Measurements from ENCODE around the gene L3MBTL4.
"Not testable (repeated sequence)": the region's sequence is repeated elsewhere in the genome, so short reads cannot be mapped to it uniquely, and the experiment has no call there.

L3MBTL4 gene

GRCh38 chr18:6203791-6204190 is 210.9 kb downstream of the L3MBTL4 start:
- no peak for FAIRE-seq
- no peak for TF ChIP-seq CTCF (IDR thresholded peaks at IDR 0.05; ENCODE audit: insufficient read depth, missing control alignments)
- DNase-seq (ENCODE audit: insufficient read length, low spot score), result no peak

GRCh38 chr18:6202861-6203260 is 211.8 kb downstream of the L3MBTL4 start:
- FAIRE-seq (no peak), DNase-seq (ENCODE audit: insufficient read length, low spot score) (no peak)
- no peak for TF ChIP-seq CTCF (IDR thresholded peaks at IDR 0.05; ENCODE audit: insufficient read depth, missing control alignments)

- no peak for DNase-seq (ENCODE audit: insufficient read length, low spot score)
- FAIRE-seq, result no peak
- TF ChIP-seq CTCF (IDR thresholded peaks at IDR 0.05; ENCODE audit: insufficient read depth, missing control alignments), result no peak
Observed at GRCh38 chr18:6200204-6200774, 214.4 kb downstream of the L3MBTL4 start.

GRCh38 chr18:6199777-6200176 is 214.9 kb downstream of the L3MBTL4 start:
- DNase-seq (ENCODE audit: insufficient read length, low spot score) (no peak), FAIRE-seq (no peak)
- TF ChIP-seq CTCF (IDR thresholded peaks at IDR 0.05; ENCODE audit: insufficient read depth, missing control alignments), result no peak

- no peak for DNase-seq (ENCODE audit: insufficient read length, low spot score)
- no peak for TF ChIP-seq CTCF (IDR thresholded peaks at IDR 0.05; ENCODE audit: insufficient read depth, missing control alignments)
- FAIRE-seq, result no peak
Observed at GRCh38 chr18:6198585-6198984, 216.1 kb downstream of the L3MBTL4 start.

- FAIRE-seq, result no peak
- no peak for DNase-seq (ENCODE audit: insufficient read length, low spot score)
- no peak for TF ChIP-seq CTCF (IDR thresholded peaks at IDR 0.05; ENCODE audit: insufficient read depth, missing control alignments)
Observed at GRCh38 chr18:6194640-6195039, 220.1 kb downstream of the L3MBTL4 start.

GRCh38 chr18:6185782-6186181 is 228.9 kb downstream of the L3MBTL4 start:
- not testable (repeated sequence) for DNase-seq (ENCODE audit: insufficient read length, low spot score); FAIRE-seq
